ENCODE data around the gene XRCC5.

DNA sequence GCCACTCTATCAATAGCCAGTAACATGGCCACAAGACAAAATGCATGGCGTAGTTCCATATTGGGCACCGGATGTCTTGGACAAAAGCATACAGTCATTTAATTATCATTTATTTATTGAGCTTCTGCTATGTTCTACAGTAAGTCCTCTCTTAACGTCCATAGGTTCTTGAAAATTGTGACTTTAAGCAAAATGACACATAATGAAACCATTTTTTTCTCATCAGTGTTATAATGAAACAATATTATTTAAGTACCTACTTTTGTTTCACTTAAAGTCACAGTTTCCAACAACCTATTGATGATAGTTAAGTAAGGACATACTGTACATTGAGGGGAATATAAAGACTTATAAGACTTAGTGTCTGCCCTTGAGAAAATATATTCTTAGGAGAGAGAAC is 84.9 kb downstream of the XRCC5 start:
- TF ChIP-seq, protein P1, sequence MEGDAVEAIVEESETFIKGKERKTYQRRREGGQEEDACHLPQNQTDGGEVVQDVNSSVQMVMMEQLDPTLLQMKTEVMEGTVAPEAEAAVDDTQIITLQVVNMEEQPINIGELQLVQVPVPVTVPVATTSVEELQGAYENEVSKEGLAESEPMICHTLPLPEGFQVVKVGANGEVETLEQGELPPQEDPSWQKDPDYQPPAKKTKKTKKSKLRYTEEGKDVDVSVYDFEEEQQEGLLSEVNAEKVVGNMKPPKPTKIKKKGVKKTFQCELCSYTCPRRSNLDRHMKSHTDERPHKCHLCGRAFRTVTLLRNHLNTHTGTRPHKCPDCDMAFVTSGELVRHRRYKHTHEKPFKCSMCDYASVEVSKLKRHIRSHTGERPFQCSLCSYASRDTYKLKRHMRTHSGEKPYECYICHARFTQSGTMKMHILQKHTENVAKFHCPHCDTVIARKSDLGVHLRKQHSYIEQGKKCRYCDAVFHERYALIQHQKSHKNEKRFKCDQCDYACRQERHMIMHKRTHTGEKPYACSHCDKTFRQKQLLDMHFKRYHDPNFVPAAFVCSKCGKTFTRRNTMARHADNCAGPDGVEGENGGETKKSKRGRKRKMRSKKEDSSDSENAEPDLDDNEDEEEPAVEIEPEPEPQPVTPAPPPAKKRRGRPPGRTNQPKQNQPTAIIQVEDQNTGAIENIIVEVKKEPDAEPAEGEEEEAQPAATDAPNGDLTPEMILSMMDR (IDR thresholded peaks at IDR 0.05), result no peak
- no peak for TF ChIP-seq POLR2A (IDR thresholded peaks at IDR 0.05)

Data from tibial nerve (tissue), 3 donors.